ACC112 (cell line): ENCODE data around the gene SYNDIG1.

ENCODE experiments used
- H2AFZ ChIP-seq: fragments of 200-600 bp; sonication (generic); one replicate; pipeline ENCODE4 v1.6.0; 2017; ENCODE audit warnings: antibody characterized with exemption, low read length; ENCODE audit not compliant: unreplicated experiment
- H3K27ac ChIP-seq: fragments of 200-600 bp; sonication (generic); 2 replicates; pipeline ENCODE4 v1.5.1; 2014; ENCODE audit warnings: low read depth, mild to moderate bottlenecking, antibody characterized with exemption, low read length, moderate library complexity
- H3K27me3 ChIP-seq: fragments of 200-600 bp; sonication (generic); 2 replicates; pipeline ENCODE4 v1.6.1; 2014; ENCODE audit warnings: mild to moderate bottlenecking, antibody characterized with exemption, low read length, moderate library complexity, mixed read lengths; ENCODE audit not compliant: insufficient read depth
- H3K36me3 ChIP-seq: fragments of 200-600 bp; sonication (generic); 2 replicates; pipeline ENCODE4 v1.6.1; 2016; ENCODE audit warnings: mild to moderate bottlenecking, antibody characterized with exemption, low read length, moderate library complexity, mixed read lengths; ENCODE audit not compliant: insufficient read depth
- H3K4me1 ChIP-seq: fragments of 200-600 bp; sonication (generic); one replicate; pipeline ENCODE4 v1.6.1; 2016; ENCODE audit warnings: low read length, mixed read lengths; ENCODE audit not compliant: insufficient read depth, unreplicated experiment, control insufficient read depth
- H3K4me3 ChIP-seq: fragments of 200-600 bp; sonication (generic); 2 replicates; pipeline ENCODE4 v1.5.1; 2014; ENCODE audit warnings: mild to moderate bottlenecking, low read depth, low read length
- H3K79me2 ChIP-seq: fragments of 200-600 bp; sonication (generic); one replicate; pipeline ENCODE4 v1.6.0; 2016; ENCODE audit warnings: low read length; ENCODE audit not compliant: control insufficient read depth, unreplicated experiment, insufficient read depth

SYNDIG1 gene

DNA sequence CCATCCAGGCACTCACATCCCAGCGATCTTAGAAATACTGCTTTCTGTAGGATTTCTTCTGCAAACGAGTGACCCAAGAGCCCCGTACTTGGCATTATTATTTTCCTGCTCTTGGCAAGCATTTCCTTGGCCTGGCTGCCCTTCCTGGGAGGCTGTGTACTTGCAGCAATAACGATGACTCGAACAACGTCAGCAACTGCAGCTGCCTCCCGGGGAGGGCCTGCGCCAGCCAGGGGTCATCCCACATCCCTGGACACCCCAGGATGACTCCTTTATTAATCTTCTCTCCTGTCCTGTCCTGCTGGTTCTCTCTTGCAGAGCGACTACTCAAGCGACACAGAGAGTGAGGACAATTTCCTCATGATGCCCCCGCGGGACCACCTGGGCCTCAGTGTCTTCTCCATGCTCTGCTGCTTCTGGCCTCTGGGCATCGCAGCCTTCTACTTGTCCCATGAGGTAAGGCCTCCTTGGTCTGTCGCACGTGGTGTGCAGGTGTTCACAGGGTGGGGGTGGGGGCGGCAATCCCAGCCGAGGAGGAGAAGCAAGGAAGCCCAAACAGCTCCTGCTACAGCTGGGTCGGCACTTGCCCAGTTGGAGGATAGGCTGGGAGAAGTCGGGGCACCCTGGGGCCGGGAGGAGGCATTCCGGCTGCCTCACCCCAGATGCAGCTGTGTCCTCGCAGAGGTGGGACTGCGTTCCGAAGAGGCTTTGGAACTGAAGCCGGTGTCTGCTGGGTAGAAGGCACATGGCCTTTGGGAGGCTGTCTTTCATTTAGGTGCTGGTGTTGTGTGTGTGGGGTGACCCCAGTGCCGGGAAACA lies 115.3 kb downstream of the SYNDIG1 start:
- Histone ChIP-seq H3K4me1 (no peaks in the 10 kb centered on the region), H3K79me2 (no peaks in the 10 kb centered on the region), H3K36me3 (no peaks in the 10 kb centered on the region), H3K4me3 (no peak overlapping the region), H3K27ac (no peak overlapping the region), H3K27me3 (no peaks in the 10 kb centered on the region), H2AFZ (no peak overlapping the region)

DNA sequence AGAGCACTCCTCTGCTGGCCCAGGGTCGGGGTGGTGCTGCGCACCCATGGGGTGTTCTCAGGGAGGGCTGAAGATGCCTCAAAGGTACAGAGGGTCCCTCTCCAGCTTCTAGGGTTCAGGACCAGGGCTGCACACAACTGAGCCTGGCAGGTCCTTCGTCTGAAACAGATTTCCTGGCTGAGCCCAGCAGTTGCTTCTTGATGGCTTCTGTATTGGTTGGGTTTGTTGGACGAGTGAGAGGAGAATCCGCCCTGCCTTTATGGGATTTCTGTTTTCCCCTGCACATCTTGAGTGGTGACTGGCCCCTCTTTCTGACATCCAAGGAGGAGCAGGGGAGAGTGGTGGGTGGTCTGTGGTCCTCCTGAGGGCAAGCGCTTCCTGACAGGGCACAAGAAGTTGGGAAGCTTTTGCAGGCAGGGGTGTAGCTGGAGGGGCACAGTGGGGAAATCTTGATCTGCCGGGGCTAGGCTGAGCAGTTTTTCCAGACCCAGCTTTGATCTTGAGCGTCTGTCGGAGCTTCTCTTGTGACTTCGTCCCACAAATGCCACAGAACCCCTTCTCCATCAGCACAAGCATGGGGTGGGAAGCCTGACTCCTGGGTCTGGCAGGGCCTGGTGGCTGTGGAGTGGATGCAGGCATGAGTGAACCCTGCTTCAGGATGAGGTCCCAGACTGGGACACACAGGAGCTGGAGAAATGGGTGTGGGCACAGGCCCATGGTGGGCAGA lies 116.5 kb downstream of the SYNDIG1 start:
- H2AFZ ChIP-seq: no peak overlapping the region
- no peaks in the 10 kb centered on the region for H3K27me3 ChIP-seq
- H3K27ac ChIP-seq: no peak overlapping the region
- no peaks in the 10 kb centered on the region for H3K79me2 ChIP-seq
- H3K4me1 ChIP-seq: no peaks in the 10 kb centered on the region
- no peaks in the 10 kb centered on the region for H3K36me3 ChIP-seq
- H3K4me3 ChIP-seq: no peak overlapping the region

DNA sequence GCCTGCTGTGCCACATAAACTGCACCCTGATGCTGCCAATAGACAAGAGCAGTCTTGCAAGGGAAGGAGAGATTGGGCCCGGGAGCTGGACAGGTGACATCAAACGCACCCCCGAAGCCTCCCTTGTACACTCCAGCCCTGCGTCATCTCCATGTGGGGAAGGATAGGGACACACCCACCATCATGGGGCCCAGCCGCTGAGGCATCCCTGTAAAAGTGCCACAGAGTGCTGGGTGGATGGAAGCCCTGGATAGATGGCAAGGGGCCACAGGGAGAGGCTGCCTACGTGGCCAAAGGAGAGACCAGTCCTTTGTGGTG lies 117.1 kb downstream of the SYNDIG1 start:
- Histone ChIP-seq H3K79me2 (no peaks in the 10 kb centered on the region), H3K36me3 (no peaks in the 10 kb centered on the region), H3K27me3 (no peaks in the 10 kb centered on the region), H2AFZ (no peak overlapping the region), H3K4me1 (no peaks in the 10 kb centered on the region), H3K4me3 (no peak overlapping the region), H3K27ac (no peak overlapping the region)

DNA sequence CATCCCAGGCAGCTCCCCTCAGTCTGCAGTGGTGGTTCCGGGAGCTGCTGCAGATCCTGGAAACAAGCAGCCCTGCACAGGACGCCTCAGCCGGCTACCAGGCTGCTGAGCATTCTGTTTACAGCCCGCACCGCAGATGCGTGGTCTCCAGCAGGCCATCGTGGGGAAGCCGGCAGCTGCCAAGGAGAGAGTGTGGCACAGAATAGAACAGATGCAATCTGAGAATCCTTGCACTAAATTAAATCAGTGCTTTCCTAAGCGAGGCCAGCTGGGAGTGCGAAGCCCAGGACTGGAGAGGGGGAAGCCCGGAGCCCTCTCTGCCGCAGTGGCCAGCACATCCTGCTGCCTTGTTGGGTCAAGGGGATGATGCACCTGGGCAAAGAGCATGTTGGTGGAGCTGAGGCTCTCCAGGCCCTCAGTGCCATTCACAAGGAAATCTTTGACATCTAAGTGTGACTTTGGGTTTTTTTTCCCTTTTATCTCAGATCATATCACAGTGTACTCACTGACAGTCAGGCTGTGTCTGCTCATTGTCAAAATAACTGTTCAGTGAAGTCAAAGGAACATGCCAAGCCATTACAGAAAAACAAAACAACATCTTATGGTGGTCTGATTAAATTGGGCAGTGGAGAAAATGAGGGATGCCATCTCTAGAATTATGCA lies 118.1 kb downstream of the SYNDIG1 start:
- no peaks in the 10 kb centered on the region for H3K36me3 ChIP-seq
- no peaks in the 10 kb centered on the region for H3K4me1 ChIP-seq
- no peaks in the 10 kb centered on the region for H3K79me2 ChIP-seq
- no peak overlapping the region for H3K27ac ChIP-seq
- H3K27me3 ChIP-seq: no peaks in the 10 kb centered on the region
- no peak overlapping the region for H2AFZ ChIP-seq
- no peak overlapping the region for H3K4me3 ChIP-seq

DNA sequence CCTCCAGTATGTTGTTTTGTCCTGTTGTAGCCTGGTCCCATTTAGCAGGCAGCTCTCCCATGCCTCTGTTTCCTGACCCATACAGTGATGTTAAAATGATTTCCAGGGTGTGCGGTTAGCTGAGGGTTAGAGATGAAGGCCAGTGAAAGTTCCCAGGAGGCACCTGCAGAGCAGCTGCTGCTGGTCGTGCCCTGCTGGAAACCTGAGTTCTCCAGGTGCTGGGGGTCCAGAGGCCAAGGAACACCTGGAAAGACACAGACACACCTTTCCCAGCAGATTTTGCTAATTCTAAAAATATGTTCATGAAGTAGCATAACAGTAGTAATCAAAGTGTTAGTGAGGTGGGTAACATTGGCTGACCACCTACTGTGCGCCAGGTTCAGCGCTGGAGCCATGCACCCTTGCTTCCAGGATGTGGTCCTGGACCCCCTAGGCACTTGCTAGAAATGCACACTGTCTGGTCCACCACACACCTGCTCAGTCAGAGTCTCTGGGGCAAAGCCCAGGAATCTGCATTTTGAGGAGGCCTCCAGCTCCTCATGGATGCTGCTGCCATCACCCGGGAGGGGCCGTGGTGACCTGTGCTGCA lies 118.7 kb downstream of the SYNDIG1 start:
- no peak overlapping the region for H2AFZ ChIP-seq

DNA sequence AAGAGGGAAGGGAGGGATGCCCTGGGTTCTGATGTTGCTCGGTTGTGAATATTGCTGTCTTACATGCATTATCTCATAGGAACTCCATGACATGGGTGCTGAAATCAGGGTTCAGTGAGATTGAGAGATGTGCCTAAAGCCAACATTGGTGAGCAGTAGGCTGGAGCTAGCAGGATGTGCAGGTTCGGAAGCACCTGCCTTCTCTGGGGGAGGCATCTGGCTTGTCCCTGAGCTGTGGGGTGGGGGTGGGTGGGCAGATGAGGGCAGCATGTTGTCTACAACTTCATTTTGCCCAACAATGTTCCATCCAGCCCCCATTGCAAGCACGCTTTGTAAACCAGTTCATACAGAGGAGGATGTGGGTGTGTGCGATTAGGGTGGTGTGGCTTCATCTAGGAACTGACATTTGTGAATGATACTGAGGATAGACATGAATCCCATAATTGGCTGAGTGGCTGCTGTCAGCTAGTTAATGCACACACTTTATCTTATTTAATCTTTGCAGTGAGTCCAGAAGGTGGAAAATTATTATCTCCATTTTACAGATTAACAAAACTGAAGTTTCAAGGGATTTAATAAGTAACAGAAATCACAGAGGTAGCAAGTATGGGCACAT lies 119.4 kb downstream of the SYNDIG1 start:
- H3K4me1 ChIP-seq: no peaks in the 10 kb centered on the region
- H3K79me2 ChIP-seq: no peaks in the 10 kb centered on the region
- H2AFZ ChIP-seq: no peak overlapping the region
- H3K4me3 ChIP-seq: no peak overlapping the region
- H3K27ac ChIP-seq: no peak overlapping the region
- no peaks in the 10 kb centered on the region for H3K36me3 ChIP-seq
- no peaks in the 10 kb centered on the region for H3K27me3 ChIP-seq

More for the DNA sequence above, 118.7 kb downstream of the SYNDIG1 start:
- no peaks in the 10 kb centered on the region for H3K4me1 ChIP-seq
- H3K4me3 ChIP-seq: no peak overlapping the region
- no peaks in the 10 kb centered on the region for H3K36me3 ChIP-seq
- no peaks in the 10 kb centered on the region for H3K27me3 ChIP-seq
- H3K79me2 ChIP-seq: no peaks in the 10 kb centered on the region
- no peak overlapping the region for H3K27ac ChIP-seq

DNA sequence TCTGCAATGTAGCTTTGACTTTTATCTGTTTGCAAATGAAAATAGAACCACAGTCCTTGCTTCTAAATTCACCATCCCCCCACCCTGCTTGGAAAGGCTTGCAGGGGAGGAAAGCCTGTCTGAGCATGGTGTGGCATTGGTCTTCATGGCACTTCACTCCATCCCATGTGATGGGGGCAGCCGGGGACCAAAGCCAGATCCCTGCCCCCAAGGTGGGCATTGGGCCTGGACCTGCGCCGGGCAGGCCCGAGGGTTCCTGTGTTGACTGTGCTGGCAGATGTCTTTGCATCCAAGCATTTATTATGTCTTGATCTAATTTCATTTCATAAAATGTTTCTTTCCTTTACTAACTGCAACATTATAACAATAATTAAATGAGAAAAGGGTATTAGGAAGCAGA lies 120.0 kb downstream of the SYNDIG1 start:
- H2AFZ ChIP-seq: no peak overlapping the region
- H3K36me3 ChIP-seq: no peaks in the 10 kb centered on the region
- no peak overlapping the region for H3K4me3 ChIP-seq
- H3K4me1 ChIP-seq: no peaks in the 10 kb centered on the region
- no peaks in the 10 kb centered on the region for H3K79me2 ChIP-seq
- no peak overlapping the region for H3K27ac ChIP-seq
- no peaks in the 10 kb centered on the region for H3K27me3 ChIP-seq

DNA sequence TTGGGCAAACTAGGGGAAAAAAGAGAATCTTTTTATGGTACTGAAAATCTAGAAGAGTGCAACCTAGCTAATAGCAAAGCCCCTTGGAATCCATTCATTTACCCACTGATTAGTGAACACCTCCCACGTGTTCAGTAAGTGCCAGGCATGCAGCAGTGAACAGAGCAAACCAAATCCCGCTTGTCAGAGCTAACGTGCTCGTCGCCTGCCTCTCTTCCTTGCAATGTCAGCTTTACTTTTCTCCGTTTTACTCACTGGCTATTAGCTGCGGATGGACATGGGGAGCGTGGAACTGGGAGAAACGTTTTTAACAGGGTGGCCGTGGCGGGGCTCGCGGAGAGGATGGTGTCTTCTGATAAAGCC lies 120.4 kb downstream of the SYNDIG1 start:
- Histone ChIP-seq H3K4me3 (no peak overlapping the region), H3K27me3 (no peaks in the 10 kb centered on the region), H2AFZ (no peak overlapping the region), H3K27ac (no peak overlapping the region), H3K4me1 (no peaks in the 10 kb centered on the region), H3K79me2 (no peaks in the 10 kb centered on the region), H3K36me3 (no peaks in the 10 kb centered on the region)

DNA sequence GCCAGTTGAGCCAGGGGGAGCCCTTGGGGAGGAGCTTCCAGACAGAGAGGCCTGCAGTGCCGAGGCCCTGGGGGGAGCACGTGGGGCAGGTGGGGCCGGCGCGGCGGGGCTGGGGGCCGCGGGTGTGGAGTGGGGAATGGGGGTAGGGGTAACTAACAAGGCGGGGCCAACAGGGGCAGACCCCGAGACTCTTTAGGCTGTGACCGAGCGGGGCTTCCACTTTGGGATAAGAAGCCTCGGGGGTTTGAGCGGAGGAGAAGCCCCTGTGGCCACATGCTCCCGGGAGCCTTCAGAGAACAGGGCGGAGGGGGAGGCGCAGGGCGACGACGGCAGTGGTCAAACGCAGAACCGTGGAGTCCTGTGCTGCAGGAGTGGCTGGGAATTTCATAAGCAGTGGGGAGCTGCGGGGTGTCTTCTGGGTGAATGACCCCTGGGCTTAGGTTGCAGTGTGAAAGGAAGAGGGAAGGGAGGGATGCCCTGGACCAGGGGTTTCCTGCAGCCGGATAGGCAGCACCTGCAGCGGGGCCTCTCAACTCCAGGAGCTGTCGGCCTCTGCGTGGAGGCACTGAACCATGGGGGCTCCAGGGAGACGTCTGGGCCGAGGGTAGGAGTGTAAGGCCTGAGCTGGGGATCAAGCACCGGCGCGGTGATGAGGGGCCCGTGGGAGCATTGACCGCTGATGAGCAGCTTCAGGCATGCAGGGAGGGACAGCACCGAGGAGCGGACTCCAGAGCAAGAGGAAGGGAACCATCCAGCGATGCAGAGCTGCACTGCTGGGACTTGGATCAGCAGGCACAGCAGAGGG lies 121.0 kb downstream of the SYNDIG1 start:
- Histone ChIP-seq H3K4me1 (no peaks in the 10 kb centered on the region), H3K36me3 (no peaks in the 10 kb centered on the region), H3K79me2 (no peaks in the 10 kb centered on the region), H2AFZ (no peak overlapping the region), H3K27me3 (no peaks in the 10 kb centered on the region), H3K4me3 (no peak overlapping the region), H3K27ac (no peak overlapping the region)

DNA sequence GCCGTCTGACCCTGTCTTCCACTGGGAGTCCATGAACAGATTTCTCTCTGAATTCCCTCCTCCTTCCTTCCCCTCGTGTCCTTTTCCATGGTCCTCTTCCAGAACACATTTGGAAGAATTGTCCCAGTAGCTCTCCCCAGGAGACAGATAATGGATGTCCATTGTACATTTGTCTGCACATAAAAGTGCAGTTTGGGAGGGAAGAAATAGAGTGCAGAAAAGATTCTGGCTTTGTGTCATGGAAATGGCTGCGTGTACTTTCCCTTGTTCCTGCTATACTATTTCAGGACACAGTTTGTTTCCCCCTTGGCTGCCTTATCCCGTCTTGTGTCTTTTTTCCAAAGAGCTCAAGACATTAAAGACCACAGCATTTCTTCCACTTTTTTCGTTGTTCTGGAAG lies 127.6 kb downstream of the SYNDIG1 start:
- Histone ChIP-seq H3K27me3 (no peaks in the 10 kb centered on the region), H3K4me1 (no peaks in the 10 kb centered on the region), H3K27ac (no peak overlapping the region), H2AFZ (no peak overlapping the region), H3K79me2 (no peaks in the 10 kb centered on the region), H3K4me3 (no peak overlapping the region), H3K36me3 (no peaks in the 10 kb centered on the region)
